Measurements from ENCODE around the gene MAP3K2.

- TF ChIP-seq CTCF (IDR thresholded peaks at IDR 0.05), result no peak
- TF ChIP-seq POLR2A (IDR thresholded peaks at IDR 0.05), result no peak
Measured at GRCh38 chr2:127365211-127365643, 22.5 kb downstream of the MAP3K2 start.
